DMS53 treated with DMSO at 0.1 percent for 48 hours (cell line): ENCODE data around the gene RPGRIP1.
"Not testable (repeated sequence)": the region's sequence is repeated elsewhere in the genome, so short reads cannot be mapped to it uniquely, and the experiment has no call there.

Experiments
- DNase-seq: peaks from one replicate; lab custom pipeline; 2025; ENCODE audit not compliant: unreplicated experiment; lab: John Stamatoyannopoulos, UW

RPGRIP1 gene

DNA sequence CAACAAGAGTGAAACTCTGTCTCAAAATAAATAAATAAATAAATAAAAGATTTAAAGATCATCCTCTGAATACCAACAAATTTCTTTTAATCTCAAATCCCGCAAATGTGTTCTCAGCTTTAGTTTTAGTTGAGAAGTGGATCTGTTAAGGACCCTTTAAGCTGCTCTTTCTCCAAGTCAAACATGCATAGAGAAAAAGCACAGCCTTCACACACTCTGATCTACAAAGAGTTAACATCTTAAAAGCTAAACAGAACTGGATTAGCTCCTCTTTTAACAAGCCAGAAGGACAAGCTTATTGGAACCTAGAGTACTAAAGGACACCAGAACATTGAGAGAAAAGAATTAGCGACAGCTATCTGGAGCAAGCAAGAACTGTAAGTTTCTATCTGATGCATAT lies at the start of gene RPGRIP1:
RPGRIP1 (plus strand) TSS at position 301 of the 400 bp plus-strand sequence. CDS start 7,894 bp downstream, outside the sequence.
- no peak for DNase-seq

DNA sequence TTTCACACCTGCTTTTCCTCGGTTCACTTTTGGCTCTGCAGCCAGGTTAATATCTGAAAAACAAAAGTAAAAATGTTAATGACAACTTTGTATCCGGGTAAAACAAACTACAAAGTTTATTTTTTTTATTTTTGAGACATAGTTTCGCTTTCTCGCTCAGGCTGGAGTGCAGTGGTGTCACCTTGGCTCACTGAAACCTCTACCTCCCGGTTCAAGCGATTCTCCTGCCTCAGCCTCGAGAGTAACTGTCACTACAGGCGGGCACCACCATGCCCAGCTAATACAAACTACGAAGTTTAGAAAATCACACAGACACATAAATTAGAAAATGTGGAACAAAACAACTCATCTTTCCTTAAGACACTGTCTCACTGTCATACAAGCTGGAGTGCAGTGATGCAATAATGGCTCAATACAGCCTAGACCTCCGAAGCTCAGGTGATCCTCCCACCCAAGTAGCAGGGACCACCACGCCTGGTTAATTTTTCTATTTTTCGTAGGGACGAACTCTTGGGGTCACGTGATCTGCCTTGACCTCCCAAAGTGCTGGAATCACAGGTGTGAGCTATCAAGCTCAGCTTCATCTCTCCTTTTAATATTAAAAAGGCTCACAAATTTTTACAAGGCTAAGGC lies 48.7 kb upstream of the RPGRIP1 start:
- no peak for DNase-seq

DNA sequence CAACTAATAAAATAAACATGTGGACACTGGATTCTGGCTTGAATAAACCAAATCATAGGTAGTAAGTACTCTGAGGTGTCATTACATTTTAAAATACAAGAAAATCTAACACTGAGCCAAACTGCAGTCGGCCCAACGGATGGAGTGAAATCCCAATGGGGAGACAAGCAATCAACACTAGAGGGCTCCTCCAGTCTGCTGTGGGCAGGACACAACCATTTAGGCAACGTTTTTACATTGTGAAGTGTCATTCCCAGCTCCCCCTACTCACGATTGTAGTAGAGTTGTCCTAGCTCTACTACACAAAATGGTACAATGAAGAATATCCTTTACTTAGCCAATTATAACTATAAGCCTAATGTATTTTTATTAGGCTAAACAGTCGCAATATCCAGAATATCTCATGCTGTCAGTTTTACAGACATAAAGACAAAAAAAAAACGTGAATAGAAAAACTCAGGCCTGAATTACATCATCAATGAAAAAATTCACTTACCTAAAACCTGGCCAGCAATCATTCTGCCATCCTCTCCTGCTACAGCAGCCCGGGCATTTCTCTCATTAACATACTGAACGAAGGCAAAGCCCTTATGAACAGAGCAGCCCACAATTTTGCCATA lies 46.3 kb upstream of the RPGRIP1 start:
- no peak for DNase-seq

DNA sequence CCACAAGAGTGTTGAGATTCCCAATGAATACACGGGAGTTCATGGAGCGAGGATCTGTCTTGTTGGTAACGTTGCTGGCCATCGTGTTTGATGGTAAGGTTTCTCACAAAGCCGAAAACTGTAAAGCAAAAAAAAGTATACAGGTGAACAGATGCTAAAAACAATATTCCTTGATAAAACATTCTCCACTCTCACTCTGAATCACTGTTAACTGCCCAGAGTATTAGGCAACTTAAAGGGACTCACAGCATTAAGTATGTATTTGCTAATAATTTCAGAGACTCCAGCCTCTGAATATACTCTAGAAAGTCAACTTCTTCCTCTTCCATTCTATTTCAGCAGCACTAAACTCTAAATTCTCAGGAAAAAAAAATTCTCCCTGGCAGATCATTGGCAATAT lies 45.8 kb upstream of the RPGRIP1 start:
- DNase-seq: no peak

DNA sequence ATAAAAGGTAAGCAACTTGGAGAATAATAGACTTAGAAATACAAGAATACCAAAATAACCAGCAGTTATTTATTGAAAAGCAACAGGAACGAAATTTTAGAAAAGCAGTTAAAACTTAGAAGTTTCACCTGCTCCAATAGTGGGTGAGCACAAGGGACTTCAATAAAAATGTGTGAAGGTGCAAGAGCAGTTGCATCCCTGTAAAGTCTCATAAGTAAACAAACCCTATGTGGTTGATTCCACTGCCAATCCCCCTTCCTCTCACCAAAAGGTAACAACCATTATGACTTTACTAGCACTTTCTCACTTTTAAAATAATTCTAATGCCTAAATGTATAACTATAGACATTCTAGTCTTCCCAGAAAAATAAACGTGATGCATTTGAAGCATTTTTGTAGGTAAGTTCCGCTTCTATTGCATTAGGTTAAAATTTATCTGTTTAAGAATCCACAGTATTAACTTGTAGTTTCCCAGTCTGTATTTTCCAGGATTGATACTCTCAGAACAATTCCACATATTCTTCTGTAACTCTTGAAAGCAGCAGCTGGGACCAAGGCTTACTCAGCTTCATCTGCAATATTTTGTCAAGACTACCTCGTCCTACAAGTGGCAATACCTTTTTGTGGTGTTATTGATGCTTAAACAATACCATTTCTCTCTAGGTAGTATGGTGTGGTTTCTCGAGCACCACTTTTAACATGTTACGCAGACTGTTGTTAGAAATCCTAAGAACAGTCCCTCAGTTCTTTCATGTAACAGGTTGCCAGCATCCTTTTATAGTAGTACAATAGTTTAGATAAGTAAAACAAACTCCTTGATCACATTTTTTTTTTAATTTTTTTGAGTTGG lies 42.7 kb upstream of the RPGRIP1 start:
- no peak for DNase-seq

DNA sequence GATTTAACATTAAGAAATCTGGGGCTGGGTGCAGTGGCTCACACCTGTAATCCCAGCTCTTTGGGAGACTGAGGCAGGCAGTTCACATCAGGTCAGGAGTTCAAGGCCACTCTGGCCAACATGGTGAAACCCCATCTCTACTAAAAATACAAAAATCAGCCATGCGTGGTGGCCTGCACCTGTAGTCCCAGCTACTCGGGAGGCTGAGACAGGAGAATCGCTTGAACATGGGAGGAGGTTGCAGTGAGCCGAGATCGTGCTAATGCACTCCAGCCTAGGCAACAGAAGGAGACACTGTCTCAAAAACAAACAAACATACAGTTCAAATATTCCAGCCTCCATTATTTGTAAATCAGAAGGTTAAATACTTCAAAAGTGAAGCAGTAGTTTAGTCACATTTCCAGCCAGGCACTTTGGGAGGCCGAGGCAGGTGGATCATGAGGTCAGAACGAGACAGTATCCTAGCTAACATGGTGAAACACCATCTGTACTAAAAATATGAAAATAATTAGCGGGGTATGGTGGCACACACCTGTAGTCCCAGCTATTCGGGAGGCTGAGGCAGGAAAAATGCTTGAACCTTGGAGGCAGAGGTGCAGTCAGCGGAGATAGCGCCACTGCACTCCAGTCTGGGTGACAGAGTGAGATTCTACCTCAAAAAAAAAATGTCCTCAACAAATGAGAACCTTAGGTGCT lies 40.9 kb upstream of the RPGRIP1 start:
- DNase-seq: no peak

DNA sequence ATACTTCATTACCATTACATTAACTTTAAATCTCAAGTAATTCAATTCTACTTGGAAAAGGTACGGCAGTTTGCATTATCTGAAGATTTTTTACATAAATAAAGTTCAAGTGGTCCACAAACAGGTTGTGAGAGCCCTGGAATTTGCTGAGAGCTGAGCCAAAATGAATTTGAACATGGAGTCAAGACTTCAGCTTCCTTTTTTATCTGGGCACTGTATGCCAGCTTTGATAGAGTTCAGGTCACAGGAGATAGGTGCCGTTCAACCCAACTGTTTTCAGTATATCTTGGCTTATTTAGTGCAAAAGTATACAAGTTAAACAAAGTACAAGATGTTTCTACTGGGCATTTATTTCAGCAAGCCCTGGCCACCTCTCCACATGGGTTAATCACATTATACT lies 39.5 kb upstream of the RPGRIP1 start:
- DNase-seq: no peak

DNA sequence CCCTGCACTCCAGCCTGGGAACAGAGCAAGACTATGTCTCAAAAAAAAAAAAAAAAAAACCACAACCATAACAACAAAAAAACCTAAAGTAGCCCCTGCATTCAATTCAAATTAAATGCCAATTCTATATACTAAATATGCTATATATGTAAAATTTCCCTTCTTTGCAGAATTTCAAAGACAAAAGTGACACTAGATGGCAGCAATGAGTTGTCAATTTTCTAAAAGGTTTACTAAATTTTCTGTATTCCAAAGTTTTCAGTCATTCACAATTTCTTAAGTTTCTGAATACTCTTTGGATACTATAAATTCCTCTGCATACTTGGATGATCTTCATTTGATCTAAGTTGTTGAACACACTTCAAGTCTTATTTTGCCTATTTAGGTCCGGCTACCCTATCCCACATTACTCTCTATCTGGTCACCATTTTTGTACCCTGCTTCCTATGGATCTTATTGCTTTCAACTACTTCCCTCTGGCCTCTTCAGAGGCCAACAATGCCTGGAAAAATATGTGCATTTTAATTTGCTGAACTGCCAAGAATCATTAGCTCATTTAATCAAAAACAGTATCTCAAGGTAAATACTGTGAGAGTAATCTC lies 38.6 kb upstream of the RPGRIP1 start:
- no peak for DNase-seq

DNA sequence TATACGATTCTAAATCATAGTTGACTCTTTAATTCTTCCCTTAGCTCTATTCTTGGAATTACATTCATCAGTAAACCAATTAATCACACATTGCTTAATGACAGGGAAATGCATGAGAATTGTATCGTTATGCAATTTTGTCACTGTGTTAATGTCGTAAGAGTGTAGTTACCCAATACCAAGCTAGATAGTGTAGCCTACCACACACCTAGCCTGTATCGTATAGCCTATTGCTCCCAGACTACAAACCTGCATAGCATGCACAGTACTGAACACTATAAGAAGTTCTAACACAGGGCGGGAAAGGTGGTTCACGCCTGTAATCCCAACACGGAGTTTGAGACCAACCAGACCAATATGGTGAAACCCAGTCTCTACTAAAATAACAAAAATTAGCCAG lies 35.3 kb upstream of the RPGRIP1 start:
- DNase-seq: no peak

DNA sequence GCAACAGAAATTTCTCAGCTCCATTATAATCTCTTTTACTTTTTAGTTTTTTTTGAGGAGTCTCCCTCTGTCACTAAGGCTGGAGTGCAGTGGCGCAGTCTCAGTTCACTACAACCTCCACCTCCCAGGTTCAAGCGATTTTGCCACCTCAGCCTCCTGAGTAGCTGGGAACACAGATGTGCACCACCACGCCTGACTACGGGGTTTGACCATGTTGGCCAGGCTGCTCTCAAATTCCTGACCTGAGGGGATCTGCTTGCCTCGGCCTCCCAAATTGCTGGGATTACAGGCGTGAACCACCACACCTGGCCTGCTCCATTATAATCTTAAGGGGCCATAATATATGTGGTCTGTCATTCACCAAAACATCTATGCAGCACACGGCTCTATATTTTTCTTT lies 34.1 kb upstream of the RPGRIP1 start:
- DNase-seq: no peak

DNA sequence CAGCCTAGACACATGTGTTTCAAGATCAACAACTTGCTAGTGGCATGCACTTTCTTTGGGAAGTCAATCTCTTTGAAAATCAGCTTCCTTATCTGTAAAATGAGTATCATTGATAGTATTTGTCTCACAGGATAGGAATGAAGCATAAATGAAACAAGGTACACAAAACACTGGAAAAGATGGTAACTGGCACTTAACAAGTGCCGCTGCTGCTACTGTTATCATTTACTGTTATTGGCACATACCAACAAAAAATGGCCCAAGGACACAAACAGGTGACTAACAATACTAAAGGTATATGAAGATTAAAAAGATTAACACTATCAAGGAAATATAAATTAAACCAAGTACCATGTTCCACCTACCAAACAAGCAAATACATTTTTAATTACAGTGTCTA lies 31.5 kb upstream of the RPGRIP1 start:
- no peak for DNase-seq

DNA sequence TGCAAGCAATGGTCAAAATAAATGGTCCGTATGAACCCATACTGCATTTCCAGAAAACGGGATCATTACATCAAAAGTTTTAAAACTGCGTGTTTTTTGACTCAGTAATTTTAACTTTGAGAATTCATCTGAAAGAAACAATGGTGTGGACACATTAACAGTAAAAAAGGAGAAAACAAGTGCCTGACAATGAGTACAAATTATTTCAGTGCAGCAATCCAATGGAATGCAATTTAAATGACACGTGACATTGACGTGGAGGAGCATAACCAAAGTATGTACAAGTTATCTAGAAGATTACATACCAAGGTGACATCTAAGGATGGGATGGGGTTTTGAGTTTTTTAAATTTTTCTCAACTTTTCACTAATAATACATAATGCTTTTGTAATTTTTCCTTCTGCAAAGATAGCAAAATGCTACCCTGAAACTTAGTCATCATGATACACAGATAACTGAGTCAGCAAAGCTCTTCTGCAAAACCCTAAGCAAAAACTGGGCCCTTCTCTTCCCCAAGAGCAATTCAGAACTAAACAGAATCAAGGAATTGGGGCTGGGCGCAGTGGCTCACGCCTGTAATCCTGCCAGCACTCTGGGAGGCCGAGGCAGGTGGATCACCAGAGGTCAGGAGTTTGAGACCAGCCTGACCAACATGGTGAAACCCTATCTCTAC lies 31.0 kb upstream of the RPGRIP1 start:
- DNase-seq: no peak

DNA sequence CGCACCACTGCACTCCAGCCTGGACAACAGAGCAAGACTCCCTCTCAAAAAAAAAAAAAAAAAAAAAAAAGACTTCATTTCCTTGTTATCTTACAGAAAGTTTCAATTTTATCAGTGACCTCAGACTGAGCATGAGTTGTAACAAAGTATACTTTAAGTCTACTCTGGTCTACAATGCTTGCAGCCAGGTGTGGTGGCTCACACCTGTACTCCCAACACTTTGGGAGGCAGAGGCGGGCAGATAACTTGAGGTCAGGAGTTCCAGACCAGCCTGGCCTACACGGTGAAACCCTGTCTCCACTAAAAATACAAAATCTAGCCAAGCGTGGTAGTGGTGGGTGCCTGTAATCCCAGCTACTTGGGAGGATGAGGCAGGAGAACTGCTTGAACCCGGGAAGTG lies 28.7 kb upstream of the RPGRIP1 start:
- DNase-seq: no peak

DNA sequence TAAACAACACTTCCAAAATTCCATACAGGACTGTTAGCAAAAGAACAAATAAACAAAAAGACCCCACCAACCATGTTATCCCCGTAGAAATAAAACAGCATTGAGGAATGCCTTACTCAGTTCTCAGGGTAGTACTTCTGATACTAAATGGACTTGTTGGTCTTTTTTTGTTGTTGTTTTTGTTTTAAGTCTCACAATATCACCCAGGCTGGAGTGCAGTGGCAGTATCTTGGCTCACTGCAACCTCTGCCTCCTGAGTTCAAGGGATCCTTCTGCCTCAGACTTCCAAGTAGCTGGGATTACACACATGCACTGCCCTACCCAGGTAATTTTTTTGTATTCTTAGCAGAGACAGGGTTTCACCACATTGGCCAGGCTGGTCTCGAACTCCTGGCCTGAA lies 27.7 kb upstream of the RPGRIP1 start:
- DNase-seq: no peak

DNA sequence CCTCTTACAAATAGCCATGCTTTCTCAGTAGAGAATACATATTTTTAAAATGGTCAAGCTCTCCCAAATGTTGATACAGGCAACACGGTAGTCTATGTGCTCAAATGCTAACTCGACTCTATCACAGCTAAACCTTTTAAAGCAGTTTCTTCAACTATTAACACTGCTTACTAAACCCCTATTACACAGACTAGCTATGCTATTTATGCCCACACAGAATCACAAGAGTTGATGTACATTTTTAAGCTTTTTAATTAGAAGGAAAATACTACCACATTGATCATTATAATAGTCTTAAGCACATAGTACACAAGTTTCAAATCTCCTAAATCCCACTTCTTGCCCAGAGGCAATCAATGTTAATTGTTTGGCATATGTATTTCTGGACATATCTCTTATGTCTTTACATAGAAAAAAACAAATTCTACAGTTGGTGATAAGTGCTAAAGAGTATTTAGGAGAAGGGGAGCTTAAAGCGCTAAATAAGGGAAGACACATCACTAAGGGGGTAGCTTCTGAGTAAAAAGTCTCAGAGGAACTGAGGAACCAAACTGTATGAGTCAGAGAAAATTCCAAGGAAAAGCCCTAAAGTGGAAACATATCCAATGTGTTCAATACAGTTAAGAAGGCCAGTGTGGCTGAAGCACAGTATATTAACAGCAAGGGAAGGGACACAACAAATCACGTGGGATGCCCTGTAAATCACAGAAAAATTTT lies 24.3 kb upstream of the RPGRIP1 start:
- no peak for DNase-seq

DNA sequence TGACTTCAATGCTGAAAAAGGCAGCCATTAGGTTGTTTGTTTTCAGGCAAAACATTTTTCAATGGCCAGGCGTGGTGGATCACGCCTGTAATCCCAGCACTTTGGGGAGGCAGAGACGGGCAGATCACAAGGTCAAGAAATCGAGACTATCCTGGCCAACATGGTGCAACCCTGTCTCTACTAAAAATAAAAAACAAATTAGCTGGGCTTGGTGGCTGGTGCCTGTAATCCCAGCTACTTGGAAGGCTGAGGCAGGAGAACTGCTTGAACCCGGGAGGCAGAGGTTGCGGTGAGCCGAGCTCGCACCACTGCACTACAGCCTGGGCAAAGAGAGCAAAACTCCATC lies 23.8 kb upstream of the RPGRIP1 start:
- not testable (repeated sequence) for DNase-seq

DNA sequence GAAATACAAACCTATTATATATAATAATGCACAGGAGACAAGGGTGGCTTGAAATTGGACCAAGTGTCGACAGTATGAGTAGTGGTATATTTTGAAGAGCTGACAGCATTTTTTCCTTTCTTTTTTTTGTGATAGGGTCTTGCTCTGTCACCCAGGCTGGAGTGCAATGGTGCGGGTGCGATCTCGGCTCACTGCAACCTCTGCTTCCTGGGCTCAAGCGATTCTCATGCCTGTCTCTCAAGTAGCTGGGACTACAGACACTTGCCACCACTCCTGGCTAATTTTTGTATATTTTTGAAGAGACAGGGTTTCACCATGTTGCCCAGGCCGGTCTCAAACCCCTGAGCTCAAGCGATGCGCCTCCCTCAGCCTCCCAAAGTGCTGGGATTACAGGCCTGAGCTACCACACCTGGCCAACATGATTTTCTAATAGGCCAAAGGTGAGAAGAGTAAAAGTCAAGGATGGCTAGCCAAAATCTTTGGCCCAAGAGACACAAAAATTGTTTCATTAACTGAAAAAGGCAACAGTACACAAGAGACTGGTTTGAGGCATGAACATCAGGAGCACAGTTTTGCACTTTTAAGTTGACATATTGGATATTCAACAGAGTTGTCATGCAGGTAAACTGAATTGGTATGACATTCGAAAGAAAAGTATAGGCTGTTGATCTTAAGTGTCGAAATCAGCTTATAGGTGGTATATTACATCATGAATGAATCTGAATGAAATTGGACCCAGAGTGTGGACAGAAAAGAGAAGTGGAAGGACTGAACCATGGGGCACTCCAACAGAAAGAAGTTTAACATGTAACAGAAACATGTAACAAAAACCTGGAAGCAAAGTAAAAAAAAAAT lies 23.1 kb upstream of the RPGRIP1 start:
- DNase-seq: no peak

DNA sequence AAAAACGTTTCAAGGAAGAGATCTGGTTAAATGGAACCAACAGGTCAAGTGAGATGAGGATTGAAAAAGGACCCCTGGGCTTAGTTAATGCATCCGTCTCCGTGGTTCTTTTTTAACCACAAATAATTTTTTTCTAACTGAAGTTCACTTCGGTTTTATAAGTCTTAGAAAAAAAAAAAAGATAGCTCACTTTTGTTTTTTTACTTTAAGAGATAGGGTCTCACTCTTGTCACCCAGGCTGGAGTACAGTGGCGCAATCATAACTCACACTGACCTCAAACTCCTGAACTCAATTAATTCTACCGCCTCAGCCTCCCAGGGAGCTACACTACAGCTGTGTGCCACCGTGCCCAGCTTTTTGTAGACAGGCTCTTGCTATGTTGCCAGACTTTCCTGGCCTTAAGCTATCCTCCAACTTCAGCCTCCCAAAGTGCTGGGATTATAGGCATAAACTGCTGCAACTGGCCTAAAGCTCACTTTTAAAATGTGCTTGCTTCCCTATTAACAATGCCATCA lies 22.4 kb upstream of the RPGRIP1 start:
- no peak for DNase-seq
